ENCODE measurements around the gene ARNT2.
"Not testable (repeated sequence)": the region's sequence is repeated elsewhere in the genome, so short reads cannot be mapped to it uniquely, and the experiment has no call there.

ARNT2 gene

GRCh38 chr15:80404057-80404760, at the start of gene ARNT2:
Gene ARNT2, plus strand, starts transcription at chr15:80404382. Its CDS starts 134 bp downstream, at chr15:80404516.
- no peak for DNase-seq

GRCh38 chr15:80367094-80367493, 37.1 kb upstream of the ARNT2 start:
- DNase-seq: no peak

GRCh38 chr15:80367661-80368060, 36.5 kb upstream of the ARNT2 start:
- DNase-seq: no peak

GRCh38 chr15:80371924-80372323, 32.3 kb upstream of the ARNT2 start:
- no peak for DNase-seq

GRCh38 chr15:80374441-80374840, 29.7 kb upstream of the ARNT2 start:
- no peak for DNase-seq

GRCh38 chr15:80375968-80376891, 28.0 kb upstream of the ARNT2 start:
- DNase-seq: no peak

- no peak for DNase-seq
Observed at GRCh38 chr15:80379693-80380092, 24.5 kb upstream of the ARNT2 start.

- no peak for DNase-seq
Observed at GRCh38 chr15:80380154-80380553, 24.0 kb upstream of the ARNT2 start.

GRCh38 chr15:80382285-80382684, 21.9 kb upstream of the ARNT2 start:
- no peak for DNase-seq

GRCh38 chr15:80384432-80384831, 19.8 kb upstream of the ARNT2 start:
- no peak for DNase-seq

GRCh38 chr15:80386151-80386550, 18.0 kb upstream of the ARNT2 start:
- DNase-seq: no peak

GRCh38 chr15:80388326-80388725, 15.9 kb upstream of the ARNT2 start:
- DNase-seq: no peak

- no peak for DNase-seq
Observed at GRCh38 chr15:80389370-80389769, 14.8 kb upstream of the ARNT2 start.

GRCh38 chr15:80390942-80391341, 13.2 kb upstream of the ARNT2 start:
- DNase-seq: not testable (repeated sequence)

GRCh38 chr15:80395616-80396015, 8.6 kb upstream of the ARNT2 start:
- no peak for DNase-seq

- DNase-seq: no peak
Observed at GRCh38 chr15:80396096-80396495, 8.1 kb upstream of the ARNT2 start.

GRCh38 chr15:80399508-80399907, 4.7 kb upstream of the ARNT2 start:
- DNase-seq: no peak

GRCh38 chr15:80401456-80401855, 2.7 kb upstream of the ARNT2 start:
- no peak for DNase-seq

- no peak for DNase-seq
Observed at GRCh38 chr15:80402339-80402738, 1.8 kb upstream of the ARNT2 start.

GRCh38 chr15:80403712-80404056, 498 bp upstream of the ARNT2 start:
- no peak for DNase-seq

- DNase-seq: no peak
Observed at GRCh38 chr15:80404761-80405553, 775 bp downstream of the ARNT2 start.

GRCh38 chr15:80405554-80405850, 1.3 kb downstream of the ARNT2 start:
- no peak for DNase-seq

- no peak for DNase-seq
Observed at GRCh38 chr15:80405970-80406369, 1.8 kb downstream of the ARNT2 start.
